ENCODE data around the gene SPDYE4. TPM values are rescaled to one million over a fixed set of nuclear protein-coding genes. Genes with fewer than 3 reads are reported as not detected.

SPDYE4 gene
- total RNA-seq, 2 experiments from 2014 or later = not detected

GRCh38 chr17:8718001-8718563, 40.3 kb downstream of the SPDYE4 start:
- no peaks in the 10 kb centered on the region for H3K4me1 ChIP-seq (ENCODE audit: insufficient read depth, low read length)
- intact Hi-C loops (cut with DNase I, micrococcal nuclease) = no loop called here
- Mint-ChIP-seq H3K4me1 (ENCODE audit: low read depth) (no peaks in the 10 kb centered on the region), H3K27me3 (no peaks in the 10 kb centered on the region), H3K4me3 (no peak overlapping the region), H3K27ac (no peak overlapping the region), H3K9me3 (no peaks in the 10 kb centered on the region), H3K36me3 (ENCODE audit: low read depth) (no peaks in the 10 kb centered on the region)
- no peak overlapping the region for H3K4me3 ChIP-seq (ENCODE audit: low read length)
- H3K27me3 ChIP-seq (ENCODE audit: control insufficient read depth in 1 of 2, insufficient read depth in 2 of 2, low read length in 2 of 2) = no peaks in the 10 kb centered on the region
- no peaks in the 10 kb centered on the region for H3K9me3 ChIP-seq (ENCODE audit: control insufficient read depth in 1 of 2, insufficient read depth in 1 of 2, low read length in 2 of 2)
- no peaks in the 10 kb centered on the region for H3K36me3 ChIP-seq (ENCODE audit: insufficient read depth, low read length)
- no peak for DNase-seq
- ChIA-PET CTCF (no interaction called here), POLR2A (no interaction called here)
- no peak for ATAC-seq (ENCODE audit: poor library complexity)
- no peak for TF ChIP-seq CTCF (IDR thresholded peaks at IDR 0.05)
- H3K27ac ChIP-seq (ENCODE audit: low read depth in 1 of 2, low read length in 2 of 2) = no peak overlapping the region

GRCh38 chr17:8713878-8714277, 44.5 kb downstream of the SPDYE4 start:
- no peaks in the 10 kb centered on the region for H3K36me3 ChIP-seq (ENCODE audit: insufficient read depth, low read length)
- no peaks in the 10 kb centered on the region for H3K27me3 ChIP-seq (ENCODE audit: control insufficient read depth in 1 of 2, insufficient read depth in 2 of 2, low read length in 2 of 2)
- ChIA-PET CTCF (no interaction called here), POLR2A (no interaction called here)
- intact Hi-C loops (cut with DNase I, micrococcal nuclease) = no loop called here
- no peak overlapping the region for H3K27ac Mint-ChIP-seq
- H3K4me3 Mint-ChIP-seq = no peak overlapping the region
- H3K9me3 ChIP-seq (ENCODE audit: control insufficient read depth in 1 of 2, insufficient read depth in 1 of 2, low read length in 2 of 2) = no peaks in the 10 kb centered on the region
- H3K36me3 Mint-ChIP-seq (ENCODE audit: low read depth) = no peaks in the 10 kb centered on the region
- DNase-seq = no peak
- H3K4me1 ChIP-seq (ENCODE audit: insufficient read depth, low read length) = no peaks in the 10 kb centered on the region
- no peaks in the 10 kb centered on the region for H3K4me1 Mint-ChIP-seq (ENCODE audit: low read depth)
- H3K27me3 Mint-ChIP-seq = peaks cover 12% of the 10 kb centered on the region
- no peak for ATAC-seq (ENCODE audit: poor library complexity)
- no peak for TF ChIP-seq CTCF (IDR thresholded peaks at IDR 0.05)
- no peak overlapping the region for H3K4me3 ChIP-seq (ENCODE audit: low read length)
- H3K9me3 Mint-ChIP-seq = no peaks in the 10 kb centered on the region
- H3K27ac ChIP-seq (ENCODE audit: low read depth in 1 of 2, low read length in 2 of 2) = no peak overlapping the region

GRCh38 chr17:8713315-8713714, 45.0 kb downstream of the SPDYE4 start:
- no peak overlapping the region for H3K27ac Mint-ChIP-seq
- intact Hi-C loops (cut with DNase I, micrococcal nuclease) = no loop called here
- POLR2A ChIA-PET = no interaction called here
- H3K4me3 Mint-ChIP-seq = no peak overlapping the region
- TF ChIP-seq CTCF (IDR thresholded peaks at IDR 0.05) = no peak
- H3K4me1 Mint-ChIP-seq (ENCODE audit: low read depth) = no peaks in the 10 kb centered on the region
- H3K36me3 Mint-ChIP-seq (ENCODE audit: low read depth) = no peaks in the 10 kb centered on the region
- no peak overlapping the region for H3K4me3 ChIP-seq (ENCODE audit: low read length)
- no peaks in the 10 kb centered on the region for H3K9me3 ChIP-seq (ENCODE audit: control insufficient read depth in 1 of 2, insufficient read depth in 1 of 2, low read length in 2 of 2)
- no peaks in the 10 kb centered on the region for H3K27me3 ChIP-seq (ENCODE audit: control insufficient read depth in 1 of 2, insufficient read depth in 2 of 2, low read length in 2 of 2)
- no peaks in the 10 kb centered on the region for H3K36me3 ChIP-seq (ENCODE audit: insufficient read depth, low read length)
- DNase-seq = no peak
- H3K27me3 Mint-ChIP-seq = peaks cover 15% of the 10 kb centered on the region
- CTCF ChIA-PET = no interaction called here
- no peaks in the 10 kb centered on the region for H3K9me3 Mint-ChIP-seq
- ATAC-seq (ENCODE audit: poor library complexity) = no peak
- no peaks in the 10 kb centered on the region for H3K4me1 ChIP-seq (ENCODE audit: insufficient read depth, low read length)
- H3K27ac ChIP-seq (ENCODE audit: low read depth in 1 of 2, low read length in 2 of 2) = no peak overlapping the region
